HG03103 (cell line): Measurements from ENCODE around the gene FOXR1.
"Not testable (repeated sequence)": the region's sequence is repeated elsewhere in the genome, so short reads cannot be mapped to it uniquely, and the experiment has no call there.

Source experiments
- ATAC-seq: cut with Tn5 transposase; IDR thresholded peaks from one replicate; pipeline ENCODE4 v1.9.1; 2021; ENCODE audit warnings: low read depth; ENCODE audit not compliant: unreplicated experiment

FOXR1 gene

DNA sequence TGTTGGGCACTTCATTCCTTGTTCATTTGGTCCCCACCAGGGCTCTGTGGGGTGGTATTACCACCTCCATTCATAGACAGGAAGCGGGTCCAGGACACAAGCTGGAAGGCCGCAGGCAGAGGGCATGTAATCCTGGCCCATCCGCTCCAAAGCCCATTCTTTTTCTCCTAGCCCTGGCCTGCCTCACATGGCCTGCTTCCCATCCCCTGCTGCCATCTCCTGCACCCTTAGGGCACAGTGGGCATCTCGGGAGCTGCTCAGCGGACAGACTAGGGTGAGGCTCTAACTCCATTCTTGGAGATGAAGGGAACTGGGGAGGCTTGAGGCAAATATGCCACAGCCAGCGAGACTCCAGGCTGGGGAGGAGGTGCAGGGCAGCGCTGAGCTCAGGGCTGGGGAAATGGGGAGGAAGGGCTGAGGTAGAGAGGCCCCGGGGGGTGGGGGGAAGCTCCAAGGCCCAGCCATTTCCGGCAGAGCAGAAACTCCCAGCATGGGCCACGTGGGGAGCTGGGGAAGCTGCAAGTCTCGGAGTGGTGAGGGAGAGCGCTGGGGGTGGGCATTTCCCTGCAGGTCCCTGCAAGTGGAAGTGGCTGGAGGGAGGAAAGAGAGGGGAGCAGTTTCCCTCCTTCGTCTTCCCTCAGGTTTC lies 31.5 kb upstream of the FOXR1 start:
- no peak for ATAC-seq

DNA sequence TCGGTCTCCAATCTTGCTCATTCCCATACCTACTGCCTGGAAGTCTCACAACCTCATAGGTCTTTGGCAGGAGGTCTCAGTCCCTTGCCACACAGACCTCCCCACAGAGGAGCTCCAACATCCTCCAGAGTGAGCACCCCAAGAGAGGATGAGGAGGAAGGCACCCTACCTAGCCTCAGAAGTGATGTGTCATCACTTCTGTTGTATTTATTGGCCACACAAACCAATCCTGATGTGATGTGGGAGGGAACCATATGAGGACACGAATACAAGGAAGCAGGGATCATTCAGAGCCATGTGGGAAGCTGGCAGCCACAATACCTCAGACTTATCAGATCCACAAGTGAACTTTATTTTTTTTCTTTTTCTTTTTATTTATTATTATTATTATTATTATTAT lies 24.5 kb upstream of the FOXR1 start:
- no peak for ATAC-seq

DNA sequence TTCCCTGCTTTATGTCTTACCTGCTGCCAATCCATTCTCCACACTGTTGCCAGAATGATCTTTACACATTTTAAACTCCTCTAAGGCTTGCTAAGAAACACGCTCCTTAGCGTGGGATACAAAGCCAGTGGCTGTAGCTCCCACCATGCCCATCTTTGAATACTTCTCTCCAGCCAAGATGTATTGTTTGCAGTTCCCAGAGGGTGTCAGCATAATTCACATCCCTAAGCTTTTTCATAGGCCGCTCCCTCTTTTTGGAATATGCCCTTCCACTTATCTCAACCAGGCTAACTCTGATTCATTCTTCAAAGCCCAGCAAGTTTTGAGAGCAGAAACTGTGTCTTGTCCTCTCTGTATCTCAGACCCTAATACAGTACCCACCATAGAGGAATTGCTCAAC lies 23.6 kb upstream of the FOXR1 start:
- ATAC-seq: no peak

DNA sequence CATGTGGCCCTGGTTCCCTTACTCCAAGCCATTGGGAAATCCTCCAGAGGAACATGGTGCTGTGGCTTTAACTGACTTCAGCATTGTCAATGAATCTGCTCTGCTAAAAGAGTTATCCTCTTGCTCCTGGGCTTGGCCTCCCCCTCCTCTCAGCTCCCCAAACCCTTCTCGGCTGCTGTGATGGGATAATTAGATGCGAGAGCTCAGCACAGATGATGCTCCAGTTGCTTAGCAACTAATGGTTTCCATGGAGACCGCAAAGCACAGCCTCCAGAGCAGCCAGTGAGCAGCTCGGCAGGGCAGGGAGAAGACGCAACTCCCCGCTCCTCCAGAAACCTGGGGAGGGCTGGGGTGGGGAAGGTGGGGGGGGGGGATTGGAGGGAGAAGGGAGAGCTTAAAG lies 18.3 kb upstream of the FOXR1 start:
- ATAC-seq: no peak

DNA sequence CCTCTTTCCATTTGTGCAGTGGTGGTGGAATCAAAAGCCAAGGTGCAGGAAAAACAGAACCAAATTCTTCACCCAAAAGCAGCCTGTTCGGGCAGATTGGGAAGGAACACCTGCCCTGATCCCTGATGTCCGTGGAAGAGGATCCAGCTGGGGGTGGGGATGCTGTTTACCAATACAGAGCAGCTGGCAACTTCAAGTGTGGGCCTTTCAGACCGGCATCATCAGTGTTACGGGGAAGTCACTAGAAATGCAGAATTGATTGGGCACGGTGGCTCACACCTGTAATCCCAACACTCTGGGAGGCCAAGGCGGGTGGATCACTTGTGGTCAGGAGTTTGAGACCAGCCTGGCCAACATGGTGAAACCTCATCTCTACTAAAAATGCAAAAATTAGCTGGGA lies 17.6 kb upstream of the FOXR1 start:
- not testable (repeated sequence) for ATAC-seq

DNA sequence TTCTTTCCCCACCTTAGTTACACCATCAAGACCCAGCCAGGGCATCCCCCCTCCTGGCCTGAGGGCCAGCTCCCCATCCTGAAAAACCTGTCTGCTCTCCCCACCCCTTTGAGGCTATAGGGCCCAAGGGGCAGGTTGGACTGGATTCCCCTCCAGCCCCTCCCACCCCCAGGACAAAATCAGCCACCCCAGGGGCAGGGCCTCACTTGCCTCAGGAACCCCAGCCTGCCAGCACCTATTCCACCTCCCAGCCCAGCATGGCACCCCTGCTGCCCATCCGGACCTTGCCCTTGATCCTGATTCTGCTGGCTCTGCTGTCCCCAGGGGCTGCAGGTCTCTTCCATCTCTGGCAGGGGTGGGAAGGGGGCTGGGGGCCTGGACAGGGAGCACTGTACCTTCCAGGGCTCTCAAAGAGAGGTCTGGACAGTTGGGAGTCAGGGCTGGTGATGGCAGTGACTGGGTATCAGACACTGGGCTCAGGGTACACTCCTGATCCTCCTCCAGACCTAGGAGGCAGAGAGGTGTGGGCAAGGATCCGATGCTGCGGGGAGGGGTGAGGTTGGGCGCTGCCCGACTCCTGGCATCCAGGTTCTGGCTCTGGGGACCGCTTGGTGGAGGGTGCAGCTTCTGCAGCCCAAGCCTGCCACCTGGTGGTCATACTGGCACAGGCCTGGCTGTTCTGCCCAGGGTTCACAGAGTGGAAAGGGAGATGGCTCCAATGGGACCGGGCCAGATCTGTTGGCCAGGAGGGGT lies 15.3 kb upstream of the FOXR1 start, which contains the start of gene UPK2:
Gene UPK2 (plus strand): TSS at position 205 of the 753 bp plus-strand sequence. CDS start 53 bp downstream, at position 258.
- no peak for ATAC-seq

DNA sequence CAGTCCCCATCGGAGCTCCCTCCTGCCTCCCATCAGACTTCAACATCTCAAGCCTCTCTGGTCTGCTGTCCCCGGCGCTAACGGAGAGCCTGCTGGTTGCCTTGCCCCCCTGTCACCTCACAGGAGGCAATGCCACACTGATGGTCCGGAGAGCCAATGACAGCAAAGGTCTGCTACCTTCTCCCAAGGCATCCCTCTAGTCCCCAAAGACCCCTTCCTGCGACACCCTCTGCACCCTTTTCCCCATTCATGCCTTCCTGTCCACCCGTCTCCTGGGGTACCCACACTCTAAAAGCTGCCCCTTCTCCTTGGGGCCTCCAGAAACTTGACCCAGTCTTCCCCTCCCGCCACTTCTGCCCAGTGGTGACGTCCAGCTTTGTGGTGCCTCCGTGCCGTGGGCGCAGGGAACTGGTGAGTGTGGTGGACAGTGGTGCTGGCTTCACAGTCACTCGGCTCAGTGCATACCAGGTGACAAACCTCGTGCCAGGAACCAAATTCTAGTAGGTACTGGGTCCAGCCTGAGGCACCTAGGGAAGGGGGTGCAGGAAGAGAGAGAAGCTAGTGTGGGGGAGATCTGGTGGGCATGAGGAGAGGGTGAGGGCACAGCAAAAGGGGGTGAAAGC lies 14.6 kb upstream of the FOXR1 start:
- no peak for ATAC-seq

DNA sequence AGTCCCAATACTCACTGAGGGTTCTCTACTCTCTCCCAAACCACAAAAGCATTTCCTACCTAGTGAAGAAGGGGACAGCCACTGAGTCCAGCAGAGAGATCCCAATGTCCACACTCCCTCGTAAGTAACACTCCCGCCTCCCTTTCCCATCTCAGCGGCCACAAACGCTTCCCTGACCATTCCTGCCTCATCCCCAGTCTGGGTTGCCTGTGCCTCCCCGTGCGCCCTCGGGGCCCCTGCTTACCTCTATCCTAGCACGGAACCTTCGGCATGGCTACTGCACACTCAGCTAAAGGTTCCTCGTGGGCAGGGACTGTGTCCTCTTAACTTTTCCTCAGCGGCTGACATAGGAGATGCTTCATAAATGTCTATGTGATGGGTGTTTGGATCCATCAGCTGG lies 14.0 kb upstream of the FOXR1 start:
- ATAC-seq: no peak

DNA sequence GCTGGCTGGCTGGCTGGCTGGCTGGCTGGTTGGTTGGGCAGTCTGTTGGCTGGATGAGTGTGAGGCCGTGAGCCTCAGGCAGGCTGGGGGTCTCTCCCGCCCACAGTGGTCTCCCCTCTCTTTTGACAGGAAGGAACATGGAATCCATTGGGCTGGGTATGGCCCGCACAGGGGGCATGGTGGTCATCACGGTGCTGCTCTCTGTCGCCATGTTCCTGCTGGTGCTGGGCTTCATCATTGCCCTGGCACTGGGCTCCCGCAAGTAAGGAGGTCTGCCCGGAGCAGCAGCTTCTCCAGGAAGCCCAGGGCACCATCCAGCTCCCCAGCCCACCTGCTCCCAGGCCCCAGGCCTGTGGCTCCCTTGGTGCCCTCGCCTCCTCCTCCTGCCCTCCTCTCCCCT lies 13.6 kb upstream of the FOXR1 start:
- no peak for ATAC-seq

DNA sequence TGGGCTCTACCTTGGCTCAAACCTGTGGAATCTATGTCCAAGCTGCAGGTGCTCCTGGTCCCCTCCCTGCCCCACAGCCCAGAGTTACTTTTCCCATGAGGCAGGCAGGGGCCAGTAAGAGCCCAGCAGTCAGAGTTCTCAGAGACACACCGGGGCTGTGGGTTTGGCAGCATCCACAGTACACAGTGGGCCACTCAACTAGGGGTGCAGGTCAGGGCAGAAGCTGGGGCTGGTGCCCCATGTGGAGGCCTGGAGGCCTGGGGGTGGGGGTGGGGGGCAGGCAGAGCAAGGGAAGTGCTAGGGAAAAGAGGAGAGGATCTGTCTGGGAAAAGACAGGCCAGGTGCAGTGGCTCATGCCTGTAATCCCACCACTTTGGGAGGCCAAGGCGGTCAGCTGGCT lies 13.0 kb upstream of the FOXR1 start:
- ATAC-seq: no peak

DNA sequence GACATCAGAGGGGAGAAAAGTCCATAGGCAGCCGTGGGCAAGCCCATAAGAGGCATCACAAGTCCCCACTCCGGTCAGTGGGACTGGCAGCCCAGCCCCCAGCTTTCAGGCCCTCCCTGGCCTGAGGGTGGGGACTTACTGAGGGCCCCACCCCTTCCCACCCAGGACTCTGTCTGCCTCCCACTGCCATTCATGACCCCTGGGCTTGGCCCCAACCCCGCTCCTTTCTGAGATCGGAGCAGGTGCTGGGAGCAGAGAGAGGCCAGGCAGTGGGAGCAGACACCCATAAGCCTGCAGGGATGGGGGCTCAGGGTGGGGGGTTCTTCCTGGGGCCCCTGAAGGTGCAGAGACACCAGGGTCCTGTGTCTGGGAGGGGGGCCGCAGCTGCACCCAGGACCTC lies 10.4 kb upstream of the FOXR1 start:
- ATAC-seq: no peak

DNA sequence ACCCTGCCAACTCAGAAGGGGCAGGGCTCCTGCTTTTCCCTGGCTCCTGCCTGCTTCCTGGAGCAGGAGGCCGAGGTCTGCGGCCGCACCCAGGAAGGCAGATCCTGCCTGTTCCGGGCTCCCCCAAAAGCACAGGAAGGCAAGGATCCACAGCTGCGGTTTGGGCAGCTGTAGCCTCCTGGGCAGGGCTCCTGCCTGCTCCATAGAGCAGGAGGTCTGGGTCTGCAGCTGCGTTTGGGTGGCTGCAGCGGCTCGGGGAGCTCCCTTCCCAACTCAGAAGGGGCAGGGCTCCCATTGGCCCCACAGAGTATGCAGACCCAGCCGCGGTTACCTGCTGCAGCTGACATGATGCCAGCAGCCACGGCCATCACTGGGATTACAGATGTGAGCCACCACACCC lies 10.0 kb upstream of the FOXR1 start:
- ATAC-seq: no peak

DNA sequence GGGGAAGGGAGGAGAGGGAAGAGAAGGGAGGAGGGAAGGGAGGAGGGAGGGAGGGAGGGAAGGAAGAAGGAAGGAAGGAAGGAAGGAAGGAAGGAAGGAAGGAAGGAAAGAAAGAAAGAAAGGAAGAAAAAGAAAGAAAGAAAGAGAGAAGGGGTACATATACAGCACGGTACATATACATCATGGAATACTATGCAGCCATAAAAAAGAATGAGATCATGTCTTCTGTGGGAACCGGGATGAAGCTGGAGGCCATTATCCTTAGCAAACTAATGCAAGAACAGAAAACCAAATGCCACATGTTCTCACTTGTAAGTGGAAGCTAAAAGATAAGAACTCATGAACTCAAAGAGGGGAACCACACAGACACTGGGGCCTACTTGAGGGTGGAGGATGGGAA lies 2.1 kb upstream of the FOXR1 start:
- not testable (repeated sequence) for ATAC-seq

DNA sequence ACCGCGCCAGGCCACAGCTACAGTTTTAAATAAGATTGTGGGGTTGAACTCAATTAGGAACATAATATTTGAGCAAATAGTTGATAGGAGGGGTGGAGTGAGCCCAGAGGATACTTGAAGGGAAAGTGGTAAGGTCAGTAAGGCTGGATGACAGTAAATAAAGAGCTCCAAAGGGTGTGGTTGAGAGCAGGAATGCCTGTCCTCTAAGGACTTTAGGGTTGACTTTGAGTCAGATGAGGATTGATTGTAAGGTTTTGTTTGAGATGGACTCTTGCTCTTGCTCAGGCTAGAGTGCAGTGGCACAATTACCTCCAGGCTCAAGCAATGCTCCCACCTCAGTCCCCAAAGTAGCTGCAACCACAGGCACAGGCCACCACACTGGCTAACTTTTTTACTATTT lies 2.4 kb downstream of the FOXR1 start:
- no peak for ATAC-seq

DNA sequence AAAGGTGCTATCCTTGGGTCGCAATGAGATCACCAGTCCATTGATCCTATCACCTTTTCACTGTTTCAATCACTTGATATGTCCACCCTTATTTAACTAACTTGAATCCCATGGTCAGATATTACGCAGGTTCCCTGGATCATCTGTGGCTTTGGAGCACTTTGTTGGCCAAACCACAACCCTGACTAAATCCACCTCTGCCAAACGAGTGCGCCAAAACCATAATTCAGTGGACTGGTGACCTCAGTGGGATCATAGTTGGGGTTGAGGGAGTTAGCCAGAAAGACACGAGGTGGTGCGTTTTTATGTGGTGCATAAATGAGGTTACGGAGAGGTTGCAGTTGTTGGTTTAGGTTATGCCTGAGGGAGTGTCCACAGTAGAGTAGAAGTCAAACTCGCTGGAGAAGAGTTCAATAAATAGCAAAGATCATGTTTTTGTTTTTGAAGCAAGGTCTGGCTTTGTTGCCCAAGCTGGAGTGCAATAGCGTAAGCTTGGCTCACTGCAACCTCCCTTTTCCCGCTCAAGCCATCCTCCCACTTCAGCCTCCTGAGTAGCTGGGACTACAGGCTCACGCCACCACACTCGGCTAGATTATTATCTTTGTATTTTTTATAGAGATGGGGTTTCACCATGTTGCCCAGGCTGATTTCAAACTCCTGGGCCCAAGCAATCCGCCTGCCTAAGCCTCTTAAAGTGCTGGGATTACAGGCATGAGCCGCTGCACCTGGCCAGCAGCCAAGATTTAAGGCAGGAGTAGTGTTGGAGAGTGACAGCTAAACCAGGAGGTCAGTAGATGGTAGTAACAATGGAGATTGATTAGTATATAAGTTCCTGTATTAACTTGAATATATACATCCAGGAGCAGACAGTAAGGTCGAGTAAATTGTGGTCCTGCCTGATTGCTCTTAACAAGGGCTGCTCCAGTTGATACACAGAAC lies 4.5 kb downstream of the FOXR1 start:
- ATAC-seq: no peak

DNA sequence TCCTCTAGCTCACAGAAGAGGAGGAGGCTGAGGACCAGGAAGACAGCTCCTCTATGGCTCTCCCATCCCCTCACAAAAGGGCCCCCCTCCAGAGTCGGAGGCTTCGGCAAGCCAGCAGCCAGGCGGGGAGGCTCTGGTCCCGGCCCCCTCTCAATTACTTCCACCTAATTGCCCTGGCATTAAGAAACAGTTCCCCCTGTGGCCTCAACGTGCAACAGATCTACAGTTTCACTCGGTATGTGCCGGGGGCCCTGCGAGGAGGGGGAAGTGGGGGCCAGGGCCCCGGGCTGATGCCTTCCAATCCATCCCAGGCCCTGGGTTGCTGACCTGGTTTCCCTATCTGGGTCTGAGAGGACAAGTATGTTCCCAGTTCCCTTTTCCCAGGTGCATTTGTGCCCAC lies 7.9 kb downstream of the FOXR1 start:
- ATAC-seq: no peak

DNA sequence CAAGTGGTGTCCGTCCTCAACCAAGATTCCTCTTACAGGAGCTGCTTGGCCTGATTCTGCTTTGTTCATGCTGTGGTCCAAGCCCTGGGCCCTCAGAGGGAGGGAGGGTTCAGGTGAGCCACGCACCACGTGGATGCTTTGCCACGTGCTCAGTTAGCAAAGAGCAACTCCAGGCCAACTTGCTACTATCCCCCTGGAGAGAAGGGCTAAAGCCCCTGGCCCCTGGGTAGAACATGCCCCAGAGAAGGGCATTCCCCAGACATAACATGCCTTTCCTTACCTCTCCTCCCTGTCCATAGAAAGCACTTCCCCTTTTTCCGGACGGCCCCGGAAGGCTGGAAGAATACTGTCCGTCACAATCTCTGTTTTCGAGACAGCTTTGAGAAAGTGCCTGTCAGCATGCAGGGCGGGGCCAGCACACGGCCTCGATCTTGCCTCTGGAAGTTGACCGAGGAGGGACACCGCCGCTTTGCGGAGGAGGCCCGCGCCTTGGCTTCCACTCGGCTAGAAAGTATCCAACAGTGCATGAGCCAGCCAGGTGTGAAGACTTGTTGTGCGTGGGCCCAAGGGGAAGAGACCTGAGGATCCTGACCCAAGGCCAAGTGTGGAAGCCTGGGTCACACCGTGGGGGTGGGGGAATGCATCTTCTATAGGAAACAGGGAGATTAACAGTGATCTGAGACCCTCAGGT lies 8.8 kb downstream of the FOXR1 start:
- no peak for ATAC-seq

DNA sequence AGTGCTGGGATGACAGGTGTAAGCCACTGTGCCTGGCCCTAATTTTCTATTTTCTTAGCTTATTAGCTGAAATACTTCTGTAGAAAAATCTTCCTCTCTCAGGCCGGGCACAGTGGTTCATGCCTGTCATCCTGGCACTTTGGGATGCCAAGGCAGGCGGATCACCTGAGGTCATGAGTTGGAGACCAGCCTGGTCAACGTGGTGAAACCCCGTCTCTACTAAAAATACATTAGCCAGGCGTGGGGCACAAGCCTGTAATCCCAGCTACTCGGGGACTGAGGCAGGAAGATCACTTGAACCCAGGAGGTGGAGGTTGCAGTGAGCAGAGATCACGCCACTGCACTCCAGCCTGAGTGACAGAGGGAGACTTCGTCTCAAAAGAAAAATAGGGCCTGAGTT lies 12.8 kb downstream of the FOXR1 start:
- ATAC-seq: not testable (repeated sequence)

DNA sequence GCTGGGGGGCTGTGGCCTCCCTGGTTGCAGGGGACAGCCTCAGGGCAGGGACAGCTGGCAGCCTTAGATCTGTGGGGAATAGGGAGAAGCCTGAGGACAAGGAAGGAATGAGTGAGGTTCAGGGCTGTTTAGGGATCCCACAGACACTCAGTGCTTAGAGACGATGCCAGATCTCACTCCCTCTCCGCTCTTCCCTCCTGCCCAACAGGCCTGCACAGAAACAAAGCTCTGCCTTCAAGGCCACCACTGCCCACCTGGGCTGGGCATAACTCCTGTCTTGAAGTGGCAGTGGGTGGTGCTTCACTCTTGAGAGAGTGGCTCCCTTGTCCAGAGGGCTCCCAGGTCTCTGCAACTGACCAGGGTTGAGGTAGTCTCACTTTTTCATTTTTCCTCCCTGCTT lies 13.3 kb downstream of the FOXR1 start:
- no peak for ATAC-seq

DNA sequence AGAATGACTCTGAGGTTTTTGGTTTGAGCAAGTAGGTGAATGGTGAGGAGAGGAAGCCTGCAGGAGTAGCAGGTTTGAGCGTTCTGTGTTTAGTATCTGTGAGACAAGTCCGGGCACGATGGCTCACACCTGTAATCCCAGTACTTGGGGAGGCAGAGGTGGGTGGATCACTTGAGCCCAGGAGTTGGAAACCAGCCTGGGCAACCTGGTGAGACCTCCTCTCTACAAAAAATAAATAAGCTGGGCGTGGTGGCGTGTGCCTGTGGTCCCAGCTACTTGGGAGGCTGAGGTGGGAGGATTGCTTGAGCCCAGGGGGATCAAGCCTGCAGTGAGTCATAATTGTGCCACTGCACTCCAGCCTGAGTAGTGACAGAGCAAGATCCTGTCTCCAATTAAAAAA lies 16.7 kb downstream of the FOXR1 start:
- ATAC-seq: no peak
